Measurements from ENCODE around the gene BCKDHB. TPM values are rescaled to one million over a fixed set of nuclear protein-coding genes. Genes with fewer than 3 reads are reported as not detected.

The BCKDHB gene
- total and polyA plus RNA-seq, 2 donors (not counting 3 experiments of a cell fraction or from before 2014, with no cell fraction given) = 5.6 to 12.2 TPM

GRCh38 chr6:80256691-80257090 lies 150.2 kb downstream of the BCKDHB start:
- Histone ChIP-seq H3K4me2 (ENCODE audit: insufficient read depth, low read length) (no peak overlapping the region), H3K79me2 (ENCODE audit: control insufficient read depth, insufficient read depth, low read length) (no peaks in the 10 kb centered on the region), H3K9ac (replicated peaks; ENCODE audit: extremely low read depth, insufficient read depth, low read length) (no peak overlapping the region), H3K9me3 (replicated peaks; ENCODE audit: control insufficient read depth, insufficient read depth, low read length) (no peaks in the 10 kb centered on the region), H3K36me3 (ENCODE audit: control insufficient read depth in 2 of 2, extremely low read depth in 1 of 2, insufficient read depth in 2 of 2, low read length in 2 of 2) (no peaks in the 10 kb centered on the region), H3K9me1 (replicated peaks; ENCODE audit: control insufficient read depth, extremely low read depth, insufficient read depth, low read length) (no peaks in the 10 kb centered on the region), H3K4me3 (replicated peaks in 1 of 3; ENCODE audit: insufficient read depth in 1 of 3, low read depth in 1 of 3, low read length in 3 of 3) (no peak overlapping the region), H3K27ac (ENCODE audit: insufficient read depth, low read depth, low read length) (no peak overlapping the region), H4K20me1 (replicated peaks; ENCODE audit: control insufficient read depth, extremely low read depth, insufficient read depth, low read length) (no peaks in the 10 kb centered on the region), H2AFZ (ENCODE audit: low read depth, low read length) (no peak overlapping the region), H3K27me3 (ENCODE audit: control insufficient read depth in 2 of 2, insufficient read depth in 2 of 2, low read length in 2 of 2) (no peaks in the 10 kb centered on the region), H3K4me1 (ENCODE audit: control insufficient read depth, extremely low read depth, insufficient read depth, low read length) (no peaks in the 10 kb centered on the region)
- POLR2A ChIA-PET = no interaction called here
- TF ChIP-seq JUN (IDR thresholded peaks at IDR 0.05; ENCODE audit: borderline replicate concordance, insufficient read depth, insufficient read length, low read depth) (no peak), EZH2 (IDR thresholded peaks at IDR 0.05; ENCODE audit: borderline replicate concordance, low read depth, low read length, severe bottlenecking) (no peak), CTCF (IDR thresholded peaks at IDR 0.05; ENCODE audit: extremely low read depth in 1 of 2, insufficient read depth in 1 of 2, low read depth in 1 of 2, low read length in 2 of 2) (no peak), GATA2 (IDR thresholded peaks at IDR 0.05; ENCODE audit: insufficient read depth, insufficient read length, low read depth, low read length) (no peak), POLR2A (IDR thresholded peaks at IDR 0.05; ENCODE audit: low read depth, low read length) (no peak), MYC (IDR thresholded peaks at IDR 0.05; ENCODE audit: low read depth, low read length) (no peak), POLR2AphosphoS5 (IDR thresholded peaks at IDR 0.05; ENCODE audit: insufficient read depth, low read depth, low read length) (no peak), MAX (IDR thresholded peaks at IDR 0.05; ENCODE audit: insufficient read depth, insufficient read length) (no peak)
- intact Hi-C loops (cut with micrococcal nuclease) = no loop called here
- CTCF ChIA-PET = interaction anchor here (1.1 kb wide), 1 partner anchor 31 kb away, joined by 3 read pairs; no protein-coding TSS in a partner anchor
- FAIRE-seq (no peak), DNase-seq (ENCODE audit: low read depth, low spot score) (no peak)
- dilution Hi-C loops (cut with MboI; ENCODE audit: extremely low pct_ligation_motif_present, low sequenced_read_pairs) = no loop called here
- BruUV-seq (replicated peaks) = no TSS peak

Measured in endothelial cell of umbilical vein (primary cell).